SU-DHL-6 (cell line): ENCODE measurements around the gene COL18A1.

ENCODE experiments used
- H2AFZ ChIP-seq: fragments of 200-600 bp; sonication (generic); 2 replicates; pipeline ENCODE4 v1.6.1; 2014; ENCODE audit warnings: low read depth, mild to moderate bottlenecking, moderate library complexity, mixed read lengths, antibody characterized with exemption, low read length; ENCODE audit not compliant: severe bottlenecking
- H3F3A ChIP-seq: fragments of 200-600 bp; shearing (Covaris generic); 2 replicates; pipeline ENCODE4 v1.6.0; 2016; ENCODE audit warnings: antibody characterized with exemption, mild to moderate bottlenecking; ENCODE audit not compliant: insufficient read depth
- H3K27ac ChIP-seq: fragments of 200-600 bp; sonication (generic); 2 replicates; pipeline ENCODE4 v1.5.1; 2016; ENCODE audit warnings: low read depth, mild to moderate bottlenecking, low read length, moderate library complexity, mixed read lengths
- H3K27me3 ChIP-seq: fragments of 200-600 bp; sonication (generic), shearing (Covaris generic); 2 replicates; pipeline ENCODE4 v1.6.0; 2014; ENCODE audit warnings: mild to moderate bottlenecking, low read length
- H3K36me3 ChIP-seq: fragments of 200-600 bp; sonication (generic); 2 replicates; pipeline ENCODE4 v1.6.1; 2014; ENCODE audit warnings: mild to moderate bottlenecking, low read length, mixed read lengths
- H3K4me2 ChIP-seq: fragments of 300-600, 200-600 bp; shearing (Covaris generic), sonication (generic); 2 replicates; pipeline ENCODE4 v1.6.0; 2014; ENCODE audit warnings: low read length, low read depth, mild to moderate bottlenecking; ENCODE audit not compliant: poor library complexity, severe bottlenecking
- H3K4me3 ChIP-seq: fragments of 200-600 bp; sonication (generic); 2 replicates; pipeline ENCODE4 v1.5.1; 2014; ENCODE audit warnings: antibody characterized with exemption, low read length, mild to moderate bottlenecking, mixed read lengths; ENCODE audit not compliant: insufficient read depth, poor library complexity, severe bottlenecking
- H3K79me2 ChIP-seq: fragments of 200-600 bp; sonication (generic); 2 replicates; pipeline ENCODE4 v1.6.1; 2014; ENCODE audit warnings: mild to moderate bottlenecking, low read length, moderate library complexity; ENCODE audit not compliant: insufficient read depth
- H3K9ac ChIP-seq: fragments of 200-600 bp; sonication (generic); 2 replicates; pipeline ENCODE4 v1.7.0; 2014; ENCODE audit warnings: mild to moderate bottlenecking, low read length
- H3K9me2 ChIP-seq: fragments of 200-600 bp; sonication (generic); replicated peaks from 2 replicates; pipeline ENCODE4 v1.6.1; 2014; ENCODE audit warnings: low read length; ENCODE audit not compliant: insufficient read depth
- H3K9me3 ChIP-seq: fragments of 200-600 bp; sonication (generic); 2 replicates; pipeline ENCODE4 v1.6.1; 2014; ENCODE audit warnings: low read length, mixed read lengths; ENCODE audit not compliant: insufficient read depth
- H4K20me1 ChIP-seq: fragments of 200-600 bp; sonication (generic); 2 replicates; pipeline ENCODE4 v1.6.1; 2014; ENCODE audit warnings: low read depth, mild to moderate bottlenecking, antibody characterized with exemption, low read length, moderate library complexity, mixed read lengths
- EZH2phosphoT487 ChIP-seq: fragments of 200-600 bp; sonication (generic), shearing (Covaris generic); conservative IDR thresholded peaks from 2 replicates; pipeline ENCODE4 v1.6.1; 2018; ENCODE audit warnings: mild to moderate bottlenecking, antibody characterized with exemption, low read length, moderate library complexity, mixed read lengths
- TF ChIP-seq, protein P1 (sequence below): fragments of 200-600 bp; sonication (generic); IDR thresholded peaks from one replicate; pipeline ENCODE4 v1.5.1; 2017; ENCODE audit warnings: antibody characterized with exemption, mild to moderate bottlenecking, low read length, moderate library complexity; ENCODE audit not compliant: insufficient read depth, poor library complexity, severe bottlenecking

COL18A1 gene

DNA sequence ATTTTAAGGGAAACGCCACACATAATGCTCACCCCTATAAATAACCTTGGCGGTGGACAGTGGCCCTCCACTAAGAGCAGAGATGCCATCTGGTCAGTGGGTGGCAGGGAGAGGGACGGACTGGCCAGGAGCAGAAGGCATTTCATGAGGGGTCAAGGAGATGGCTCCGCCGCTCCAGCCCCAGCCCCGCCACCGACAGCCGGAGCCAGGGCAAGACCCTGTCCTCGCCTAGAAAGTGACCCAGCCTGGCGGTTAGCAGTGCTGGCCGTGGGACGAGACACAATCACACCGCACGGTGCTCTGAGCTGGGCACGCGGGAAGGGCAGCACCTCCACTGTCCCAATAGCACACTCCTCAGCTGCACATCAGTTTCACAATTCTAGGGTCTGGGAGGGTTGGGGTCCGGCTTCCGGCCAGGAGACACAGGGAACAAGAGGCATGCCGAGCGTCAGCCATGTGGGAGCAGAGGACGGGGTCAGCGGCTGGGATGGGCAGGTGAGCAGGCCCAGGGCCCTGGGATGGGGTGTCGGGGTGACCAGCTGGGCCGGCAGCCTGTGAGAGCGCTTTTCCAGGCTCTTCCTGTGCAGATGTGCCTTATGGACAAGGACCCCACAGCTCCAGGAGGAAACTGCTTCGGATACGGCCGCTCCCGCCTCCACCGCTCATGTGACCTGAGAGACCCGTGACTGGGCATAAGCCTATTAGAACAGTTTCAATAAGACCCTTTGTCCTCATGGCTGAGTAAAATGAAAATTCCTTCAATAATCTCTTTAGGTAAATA is 131.5 kb downstream of the COL18A1 start:
- Histone ChIP-seq H3K9ac (no peak overlapping the region), H3K27ac (no peak overlapping the region), H3F3A (no peaks in the 10 kb centered on the region), H3K79me2 (peaks cover 73% of the 10 kb centered on the region), H3K27me3 (no peaks in the 10 kb centered on the region), H4K20me1 (no peaks in the 10 kb centered on the region; the same call in 1 of the 2 replicates), H3K36me3 (no peaks in the 10 kb centered on the region), H3K4me3 (no peak overlapping the region), H3K9me3 (no peaks in the 10 kb centered on the region), H3K4me2 (no peak overlapping the region), H2AFZ (no peak overlapping the region), H3K9me2 (no peaks in the 10 kb centered on the region)
- TF ChIP-seq, protein P1, sequence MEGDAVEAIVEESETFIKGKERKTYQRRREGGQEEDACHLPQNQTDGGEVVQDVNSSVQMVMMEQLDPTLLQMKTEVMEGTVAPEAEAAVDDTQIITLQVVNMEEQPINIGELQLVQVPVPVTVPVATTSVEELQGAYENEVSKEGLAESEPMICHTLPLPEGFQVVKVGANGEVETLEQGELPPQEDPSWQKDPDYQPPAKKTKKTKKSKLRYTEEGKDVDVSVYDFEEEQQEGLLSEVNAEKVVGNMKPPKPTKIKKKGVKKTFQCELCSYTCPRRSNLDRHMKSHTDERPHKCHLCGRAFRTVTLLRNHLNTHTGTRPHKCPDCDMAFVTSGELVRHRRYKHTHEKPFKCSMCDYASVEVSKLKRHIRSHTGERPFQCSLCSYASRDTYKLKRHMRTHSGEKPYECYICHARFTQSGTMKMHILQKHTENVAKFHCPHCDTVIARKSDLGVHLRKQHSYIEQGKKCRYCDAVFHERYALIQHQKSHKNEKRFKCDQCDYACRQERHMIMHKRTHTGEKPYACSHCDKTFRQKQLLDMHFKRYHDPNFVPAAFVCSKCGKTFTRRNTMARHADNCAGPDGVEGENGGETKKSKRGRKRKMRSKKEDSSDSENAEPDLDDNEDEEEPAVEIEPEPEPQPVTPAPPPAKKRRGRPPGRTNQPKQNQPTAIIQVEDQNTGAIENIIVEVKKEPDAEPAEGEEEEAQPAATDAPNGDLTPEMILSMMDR = no peak
- no peak for TF ChIP-seq EZH2phosphoT487

DNA sequence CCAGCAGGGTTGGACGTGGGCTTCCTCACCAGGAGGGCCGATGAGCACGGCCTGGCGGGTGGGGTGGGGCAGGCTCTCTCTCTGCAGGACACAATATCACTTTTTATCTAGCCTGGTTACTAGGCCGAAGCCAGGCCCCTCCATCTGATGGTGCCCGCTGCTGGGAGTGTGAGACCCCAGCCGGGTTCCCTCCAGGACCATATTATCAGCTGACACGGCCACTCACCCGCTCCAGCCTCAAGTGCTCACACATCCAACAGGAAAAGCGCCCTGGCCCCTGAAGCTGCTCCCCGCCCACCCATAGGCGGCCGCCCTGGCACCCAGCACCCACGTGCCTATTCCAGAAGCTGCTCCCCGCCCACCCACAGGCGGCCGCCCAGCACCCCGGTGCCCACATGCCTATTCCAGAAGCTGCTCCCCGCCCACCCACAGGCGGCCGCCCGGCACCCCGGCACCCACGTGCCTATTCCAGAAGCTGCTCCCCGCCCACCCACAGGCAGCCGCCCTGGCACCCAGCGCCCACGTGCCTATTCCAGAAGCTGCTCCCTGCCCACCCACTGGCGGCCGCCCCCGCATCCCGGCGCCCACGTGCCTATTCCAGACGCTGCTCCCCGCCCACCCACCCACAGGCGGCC is 132.3 kb downstream of the COL18A1 start:
- Histone ChIP-seq H3K9ac (no peak overlapping the region), H3K4me3 (no peak overlapping the region), H3F3A (no peaks in the 10 kb centered on the region), H3K36me3 (no peaks in the 10 kb centered on the region), H2AFZ (no peak overlapping the region), H3K79me2 (peaks cover 75% of the 10 kb centered on the region), H3K27me3 (no peaks in the 10 kb centered on the region), H3K27ac (no peak overlapping the region), H3K9me3 (no peaks in the 10 kb centered on the region), H3K4me2 (no peak overlapping the region), H3K9me2 (no peaks in the 10 kb centered on the region), H4K20me1 (no peaks in the 10 kb centered on the region; the same call in 1 of the 2 replicates)
- TF ChIP-seq, protein P1 = no peak

DNA sequence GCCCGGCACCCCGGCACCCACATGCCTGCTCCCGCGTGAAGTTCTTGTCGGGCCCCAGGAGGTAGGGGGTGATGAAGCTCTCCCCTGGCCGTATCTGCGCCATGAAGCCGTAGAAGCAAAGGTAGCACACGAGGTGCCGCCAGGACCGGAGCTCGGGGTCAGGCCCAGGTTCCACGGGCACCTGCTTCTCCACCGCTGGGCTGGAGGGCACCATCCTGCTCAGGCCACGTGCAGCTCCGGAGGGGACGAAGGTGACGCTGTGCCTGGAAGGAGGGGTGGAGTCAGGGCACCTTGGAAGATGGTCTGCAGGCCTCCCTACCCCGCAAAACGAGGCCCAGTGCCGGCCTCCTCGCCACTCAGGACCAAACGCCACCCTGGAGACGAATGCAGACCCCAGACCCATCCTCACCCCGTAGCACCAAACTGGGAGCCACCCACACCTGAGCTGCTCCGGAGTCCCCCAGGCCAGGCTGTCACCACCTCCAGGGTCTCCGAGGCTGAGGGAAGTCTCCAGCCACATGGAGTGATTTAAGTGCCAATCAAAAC is 132.9 kb downstream of the COL18A1 start:
- peaks cover 75% of the 10 kb centered on the region for H3K79me2 ChIP-seq
- no peaks in the 10 kb centered on the region for H3F3A ChIP-seq
- H3K36me3 ChIP-seq = no peaks in the 10 kb centered on the region
- TF ChIP-seq, protein P1 = no peak
- no peak for TF ChIP-seq EZH2phosphoT487
- H3K4me3 ChIP-seq = no peak overlapping the region
- no peaks in the 10 kb centered on the region for H3K9me2 ChIP-seq
- no peaks in the 10 kb centered on the region for H3K9me3 ChIP-seq
- no peak overlapping the region for H3K4me2 ChIP-seq
- no peak overlapping the region for H2AFZ ChIP-seq
- H4K20me1 ChIP-seq = no peaks in the 10 kb centered on the region; the same call in 1 of the 2 replicates
- H3K27ac ChIP-seq = no peak overlapping the region
- no peak overlapping the region for H3K9ac ChIP-seq
- no peaks in the 10 kb centered on the region for H3K27me3 ChIP-seq
